ENCODE results near the gene AFAP1L1.

Gene AFAP1L1

DNA sequence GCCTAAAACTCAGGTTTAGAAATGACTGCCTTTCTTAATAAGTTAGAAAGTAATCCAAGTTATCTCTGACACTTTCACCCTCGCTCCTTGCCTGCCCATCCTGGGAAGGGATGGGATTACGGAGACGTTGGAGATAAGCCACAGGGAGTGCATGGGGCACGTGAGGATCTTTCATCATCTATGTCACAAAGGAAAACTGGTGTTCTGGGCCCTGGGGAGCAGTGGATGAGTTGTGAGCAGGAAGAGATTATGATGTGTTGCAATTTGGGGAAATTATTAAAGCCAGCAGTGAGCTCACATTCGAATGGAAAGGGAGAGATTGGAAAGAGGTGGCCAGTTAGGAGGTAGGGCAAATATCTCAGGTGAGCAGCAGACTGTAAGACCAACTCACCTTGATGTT is 12.8 kb downstream of the AFAP1L1 start:
- no peak for DNase-seq (ENCODE audit: low spot score)
- Mint-ChIP-seq H3K4me3 (no peak overlapping the region), H3K36me3 (ENCODE audit: low read depth) (no peaks in the 10 kb centered on the region), H3K9me3 (no peaks in the 10 kb centered on the region), H3K27me3 (ENCODE audit: low read depth) (peaks cover 12% of the 10 kb centered on the region), H3K4me1 (ENCODE audit: low read depth) (no peaks in the 10 kb centered on the region), H3K27ac (no peak overlapping the region)

DNA sequence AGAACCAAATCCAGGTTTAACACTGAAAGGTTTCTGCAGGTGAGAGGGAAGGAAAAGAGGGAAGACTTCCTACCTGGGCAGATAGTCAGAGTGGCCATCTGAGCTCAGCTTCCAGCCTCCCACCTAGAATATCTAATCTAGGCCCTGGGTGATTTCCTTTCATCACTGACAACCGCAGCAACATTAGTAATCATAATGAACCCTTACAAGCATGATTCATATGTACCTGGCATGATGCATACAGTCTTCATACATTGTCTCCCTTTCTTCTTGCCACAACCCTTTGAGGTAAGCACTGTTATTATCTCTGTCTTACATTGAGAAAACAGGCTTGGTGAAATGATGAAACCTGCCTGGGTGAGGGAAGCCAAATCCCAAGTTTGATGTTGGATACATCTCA is 13.5 kb downstream of the AFAP1L1 start:
- Mint-ChIP-seq H3K4me3 (no peak overlapping the region), H3K36me3 (ENCODE audit: low read depth) (no peaks in the 10 kb centered on the region), H3K27ac (no peak overlapping the region), H3K9me3 (no peaks in the 10 kb centered on the region), H3K27me3 (ENCODE audit: low read depth) (peaks cover 7% of the 10 kb centered on the region), H3K4me1 (ENCODE audit: low read depth) (no peaks in the 10 kb centered on the region)
- DNase-seq (ENCODE audit: low spot score), result no peak

DNA sequence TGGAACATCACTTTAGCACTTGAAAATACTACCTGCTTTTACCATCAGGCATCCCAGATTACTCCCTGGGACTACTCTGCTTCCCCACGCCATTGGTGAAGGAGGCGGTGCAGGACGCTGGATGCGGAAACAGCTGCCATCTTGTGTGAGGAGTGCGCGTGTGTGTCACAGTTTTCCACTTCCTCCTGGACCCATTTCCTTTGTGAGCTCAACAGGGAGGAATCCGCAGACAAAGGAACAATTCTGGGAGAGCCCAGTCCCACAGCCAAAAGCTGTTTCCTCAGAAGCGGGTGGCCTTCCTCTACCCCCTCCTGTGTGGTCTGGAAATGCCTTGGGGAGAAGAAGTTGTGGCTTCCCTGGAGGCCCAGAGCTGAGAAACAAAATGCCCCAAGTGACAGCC is 16.8 kb downstream of the AFAP1L1 start:
- Mint-ChIP-seq H3K4me3 (no peak overlapping the region), H3K9me3 (no peaks in the 10 kb centered on the region), H3K27me3 (ENCODE audit: low read depth) (peaks cover 8% of the 10 kb centered on the region), H3K4me1 (ENCODE audit: low read depth) (no peaks in the 10 kb centered on the region), H3K27ac (no peak overlapping the region), H3K36me3 (ENCODE audit: low read depth) (no peaks in the 10 kb centered on the region)
- no peak for DNase-seq (ENCODE audit: low spot score)

DNA sequence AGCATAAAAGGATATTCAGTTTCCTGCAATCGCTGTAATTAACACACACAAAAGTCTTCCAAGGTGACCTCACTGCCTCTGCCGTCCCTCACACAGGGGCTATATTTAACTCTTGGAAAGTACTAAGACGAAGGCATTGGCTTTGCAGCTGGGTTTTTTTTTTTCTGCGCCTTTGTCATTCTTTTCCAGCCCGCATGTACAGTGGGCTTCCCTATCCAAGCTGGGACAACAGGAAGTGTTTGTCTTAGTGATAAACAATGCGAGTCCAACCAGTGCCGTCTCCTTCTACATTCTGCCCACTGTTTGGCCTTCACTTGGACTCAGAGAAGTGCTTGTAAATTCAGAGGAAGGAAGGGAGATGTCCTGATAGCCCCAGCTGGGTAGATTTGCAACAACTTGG is 17.6 kb downstream of the AFAP1L1 start:
- no peaks in the 10 kb centered on the region for H3K9me3 Mint-ChIP-seq
- H3K4me3 Mint-ChIP-seq, result no peak overlapping the region
- H3K4me1 Mint-ChIP-seq (ENCODE audit: low read depth), result no peaks in the 10 kb centered on the region
- no peak for DNase-seq (ENCODE audit: low spot score)
- no peaks in the 10 kb centered on the region for H3K36me3 Mint-ChIP-seq (ENCODE audit: low read depth)
- peaks cover 4% of the 10 kb centered on the region for H3K27me3 Mint-ChIP-seq (ENCODE audit: low read depth)
- no peak overlapping the region for H3K27ac Mint-ChIP-seq

DNA sequence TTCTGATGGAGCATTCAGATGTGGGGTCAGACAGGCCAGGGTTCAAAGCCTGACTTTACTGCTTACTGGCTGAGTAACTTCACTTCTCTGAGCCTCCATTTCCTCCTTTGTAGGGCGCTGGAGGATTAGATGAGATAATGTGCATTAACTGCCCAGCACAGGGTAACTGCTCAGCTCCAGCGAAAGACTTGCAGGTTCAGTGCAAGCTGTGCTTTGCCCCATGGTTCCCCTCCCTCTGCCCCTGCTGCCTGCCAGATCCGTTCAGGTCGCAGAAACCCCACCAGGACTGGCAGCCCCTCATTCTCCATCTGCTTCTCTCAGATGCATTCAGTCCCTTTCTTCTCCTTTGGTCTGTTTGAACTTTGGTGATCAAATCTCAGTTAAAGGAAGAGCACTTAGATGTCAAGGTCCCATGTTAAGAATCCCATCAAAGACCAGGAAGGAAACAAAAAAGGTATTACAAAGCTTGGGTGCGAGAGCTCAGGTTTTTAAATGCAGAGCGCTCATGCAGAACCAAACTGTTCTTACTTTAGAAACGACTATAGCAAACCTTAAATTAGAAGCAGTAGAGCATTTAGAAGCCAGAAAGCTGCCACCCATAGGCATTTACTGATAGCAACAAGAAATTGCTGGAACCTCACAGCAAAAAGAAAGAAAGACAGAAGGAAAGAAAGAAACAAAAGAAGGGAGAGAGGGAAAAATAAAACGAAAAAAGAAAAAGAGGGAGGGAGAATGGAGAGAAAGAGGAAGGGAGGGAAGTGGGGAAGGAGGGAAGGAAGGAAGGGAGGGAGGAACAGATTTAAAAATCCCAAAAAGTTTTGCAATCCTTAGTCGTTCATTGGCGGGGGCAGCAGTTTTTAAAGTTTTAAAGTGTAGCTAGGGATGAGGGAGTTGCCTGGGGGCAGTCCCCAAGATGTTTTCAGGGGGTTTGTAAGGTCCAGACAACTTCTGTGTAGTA is 23.5 kb downstream of the AFAP1L1 start:
- Mint-ChIP-seq H3K4me3 (no peak overlapping the region), H3K27me3 (ENCODE audit: low read depth) (peaks cover 18% of the 10 kb centered on the region), H3K36me3 (ENCODE audit: low read depth) (no peaks in the 10 kb centered on the region), H3K9me3 (no peaks in the 10 kb centered on the region), H3K27ac (no peak overlapping the region), H3K4me1 (ENCODE audit: low read depth) (no peaks in the 10 kb centered on the region)
- DNase-seq (ENCODE audit: low spot score), result no peak

DNA sequence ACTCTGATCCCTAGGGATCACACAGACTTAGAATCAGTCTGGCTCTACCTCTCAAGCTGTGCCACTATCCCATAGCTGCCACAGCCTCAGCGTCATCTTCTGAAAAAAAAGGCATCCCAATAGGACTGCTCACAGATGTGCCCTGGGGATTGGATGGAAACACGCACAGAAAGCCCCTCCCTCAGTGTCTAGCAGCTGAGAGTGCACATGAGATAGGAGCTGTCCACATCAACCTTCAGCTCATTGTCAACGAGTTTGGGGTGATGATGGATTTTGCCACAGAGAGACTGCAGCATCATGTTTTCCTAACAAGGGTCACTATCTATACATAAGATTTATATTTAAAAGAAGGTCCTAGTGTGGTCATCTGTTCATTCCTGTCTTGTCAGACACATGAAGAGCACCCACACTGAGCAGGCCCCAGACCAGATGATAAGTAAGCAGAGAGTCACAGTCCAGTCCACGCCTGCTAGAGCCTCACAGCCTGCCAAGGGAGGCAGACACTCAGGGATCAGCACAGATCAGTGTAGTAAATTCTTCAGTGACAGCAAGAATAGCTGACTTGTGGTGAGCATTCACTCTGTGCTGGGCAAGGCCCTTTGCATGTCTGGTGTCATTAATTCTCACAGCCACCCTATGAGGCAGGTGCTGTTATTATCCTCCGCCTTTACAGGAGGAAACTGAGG is 25.8 kb downstream of the AFAP1L1 start:
- H3K4me1 Mint-ChIP-seq (ENCODE audit: low read depth), result no peaks in the 10 kb centered on the region
- no peak for DNase-seq (ENCODE audit: low spot score)
- H3K9me3 Mint-ChIP-seq, result no peaks in the 10 kb centered on the region
- H3K27me3 Mint-ChIP-seq (ENCODE audit: low read depth), result peaks cover 14% of the 10 kb centered on the region
- no peaks in the 10 kb centered on the region for H3K36me3 Mint-ChIP-seq (ENCODE audit: low read depth)
- H3K27ac Mint-ChIP-seq, result no peak overlapping the region
- H3K4me3 Mint-ChIP-seq, result no peak overlapping the region

DNA sequence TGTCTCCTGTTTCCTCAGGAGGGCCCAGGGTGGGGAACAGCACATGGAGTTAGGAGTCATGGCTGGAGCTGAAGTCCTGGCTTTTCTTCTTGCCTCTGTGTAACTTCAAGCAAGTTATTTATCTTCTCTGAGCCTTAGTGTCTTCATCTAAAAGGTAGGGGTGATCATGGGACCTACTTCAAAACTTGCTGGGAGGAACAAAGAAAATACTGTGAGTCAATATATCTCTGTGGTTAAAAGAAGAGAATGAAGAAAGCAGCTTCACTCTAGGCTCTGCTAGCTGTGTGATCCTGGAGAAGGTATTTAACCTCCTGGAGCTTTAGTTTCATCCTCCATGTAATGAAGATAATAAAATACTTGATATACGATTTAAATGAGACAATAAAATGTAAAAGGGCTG is 26.5 kb downstream of the AFAP1L1 start:
- no peak overlapping the region for H3K4me3 Mint-ChIP-seq
- H3K4me1 Mint-ChIP-seq (ENCODE audit: low read depth), result no peaks in the 10 kb centered on the region
- no peak overlapping the region for H3K27ac Mint-ChIP-seq
- no peaks in the 10 kb centered on the region for H3K9me3 Mint-ChIP-seq
- no peak for DNase-seq (ENCODE audit: low spot score)
- no peaks in the 10 kb centered on the region for H3K36me3 Mint-ChIP-seq (ENCODE audit: low read depth)
- H3K27me3 Mint-ChIP-seq (ENCODE audit: low read depth), result peaks cover 14% of the 10 kb centered on the region

DNA sequence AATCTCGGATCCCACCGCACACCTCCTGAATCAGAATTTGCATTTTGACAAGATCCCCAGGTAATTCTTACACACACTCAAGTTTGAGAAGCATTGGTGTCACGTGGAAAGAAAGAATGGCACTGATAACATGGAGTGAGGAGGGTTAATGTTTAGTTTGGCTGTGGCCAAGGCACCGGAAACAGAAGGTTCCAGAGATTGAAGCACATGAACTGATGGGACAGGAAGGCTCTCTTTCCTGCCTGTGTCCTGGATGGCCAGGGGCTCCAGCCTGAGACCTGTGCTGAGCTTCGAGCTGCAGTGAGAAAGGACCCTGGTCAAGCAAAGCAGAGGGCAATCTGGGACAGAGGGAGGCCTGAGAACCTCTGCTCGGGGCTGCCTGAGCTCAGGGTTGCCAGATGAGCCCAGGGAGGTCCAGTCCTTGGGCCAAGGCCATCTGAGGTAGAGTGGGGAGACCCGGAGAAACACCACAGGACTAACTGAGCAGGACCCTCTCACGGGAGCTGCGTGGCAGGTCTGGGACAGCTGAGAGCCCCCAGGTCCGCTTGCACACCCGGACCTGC is 27.3 kb downstream of the AFAP1L1 start:
- H3K4me3 Mint-ChIP-seq, result no peak overlapping the region
- no peaks in the 10 kb centered on the region for H3K36me3 Mint-ChIP-seq (ENCODE audit: low read depth)
- peaks cover 14% of the 10 kb centered on the region for H3K27me3 Mint-ChIP-seq (ENCODE audit: low read depth)
- H3K9me3 Mint-ChIP-seq, result no peaks in the 10 kb centered on the region
- DNase-seq (ENCODE audit: low spot score), result no peak
- no peaks in the 10 kb centered on the region for H3K4me1 Mint-ChIP-seq (ENCODE audit: low read depth)
- no peak overlapping the region for H3K27ac Mint-ChIP-seq

DNA sequence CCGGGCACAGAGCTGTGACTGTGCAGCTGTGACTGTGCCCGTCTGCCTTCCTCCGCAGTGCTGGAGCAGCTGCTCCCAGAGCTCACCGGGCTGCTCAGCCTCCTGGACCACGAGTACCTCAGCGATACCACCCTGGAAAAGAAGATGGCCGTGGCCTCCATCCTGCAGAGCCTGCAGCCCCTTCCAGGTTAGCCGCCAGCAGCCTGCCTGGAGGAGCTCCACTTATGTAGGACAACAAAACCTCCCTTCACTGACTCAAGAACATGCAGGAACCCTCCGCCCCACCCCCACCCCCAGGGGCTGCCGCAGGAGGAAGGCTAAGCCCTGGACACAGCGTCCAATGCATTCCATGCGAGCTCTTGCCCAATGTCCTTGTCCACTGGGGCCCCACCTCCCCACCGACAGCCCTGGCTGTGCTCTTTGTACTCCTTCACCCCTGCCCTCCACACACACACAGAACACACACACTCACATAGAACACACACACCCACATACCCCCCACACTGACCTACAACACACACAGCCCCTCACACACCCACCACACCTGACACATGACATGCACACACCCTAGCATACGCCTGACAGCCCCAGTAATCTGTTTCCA is 27.9 kb downstream of the AFAP1L1 start:
- H3K4me3 Mint-ChIP-seq, result no peak overlapping the region
- H3K27ac Mint-ChIP-seq, result no peak overlapping the region
- H3K4me1 Mint-ChIP-seq (ENCODE audit: low read depth), result no peaks in the 10 kb centered on the region
- H3K9me3 Mint-ChIP-seq, result no peaks in the 10 kb centered on the region
- peaks cover 14% of the 10 kb centered on the region for H3K27me3 Mint-ChIP-seq (ENCODE audit: low read depth)
- no peak for DNase-seq (ENCODE audit: low spot score)
- H3K36me3 Mint-ChIP-seq (ENCODE audit: low read depth), result no peaks in the 10 kb centered on the region

DNA sequence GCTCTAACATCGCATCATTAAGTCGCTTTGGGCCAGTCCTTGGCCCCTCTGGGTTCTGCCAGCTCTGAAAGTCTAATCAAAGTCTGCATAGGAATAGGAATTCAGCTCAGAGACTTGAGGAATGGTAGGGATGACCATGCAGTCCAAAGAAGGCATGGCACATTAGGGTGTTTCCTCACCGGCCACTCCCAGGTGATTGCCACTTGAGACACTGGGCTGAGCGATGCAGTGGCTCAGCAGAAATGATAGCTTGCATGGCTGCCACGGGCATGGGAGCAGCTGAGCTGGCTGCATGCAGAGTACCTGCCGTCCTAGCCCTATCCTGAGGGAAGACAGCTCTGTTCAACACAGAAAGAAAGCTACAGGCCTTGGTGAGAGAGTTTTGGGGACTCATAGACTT is 28.8 kb downstream of the AFAP1L1 start:
- DNase-seq (ENCODE audit: low spot score), result no peak

DNA sequence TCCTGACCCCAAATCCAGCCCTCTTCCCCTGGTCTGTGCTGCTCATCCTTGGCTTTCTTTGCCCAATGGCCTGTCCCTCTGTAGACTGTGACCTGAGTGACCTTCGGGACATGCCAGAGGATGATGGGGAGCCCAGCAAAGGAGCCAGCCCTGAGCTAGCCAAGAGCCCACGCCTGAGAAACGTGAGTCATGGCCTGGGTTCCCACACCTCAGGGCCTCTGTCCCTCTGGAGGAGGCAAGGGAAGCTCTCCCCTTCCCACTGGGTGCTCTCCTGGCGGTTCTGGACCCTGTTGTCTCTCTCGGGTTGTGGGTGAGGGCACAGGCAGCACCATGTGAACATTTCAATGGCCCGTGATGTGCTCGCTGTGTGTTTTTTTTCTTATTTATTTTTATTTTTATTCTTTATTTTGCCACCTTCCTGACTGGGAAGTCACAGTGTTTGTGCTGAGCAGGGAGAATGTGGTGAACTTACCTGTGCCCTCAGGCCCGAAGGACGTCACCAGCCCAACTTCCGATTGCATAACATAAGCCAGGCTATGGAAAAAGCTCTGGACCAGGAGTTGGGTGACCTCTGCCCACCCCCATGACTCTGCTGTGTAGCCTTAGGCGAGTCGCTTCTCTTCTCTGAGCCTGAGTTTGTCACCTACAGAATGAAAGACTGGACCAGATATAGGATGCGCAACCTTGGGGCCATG is 29.5 kb downstream of the AFAP1L1 start:
- H3K9me3 Mint-ChIP-seq, result no peaks in the 10 kb centered on the region
- no peaks in the 10 kb centered on the region for H3K4me1 Mint-ChIP-seq (ENCODE audit: low read depth)
- H3K36me3 Mint-ChIP-seq (ENCODE audit: low read depth), result no peaks in the 10 kb centered on the region
- peaks cover 3% of the 10 kb centered on the region for H3K27me3 Mint-ChIP-seq (ENCODE audit: low read depth)
- H3K27ac Mint-ChIP-seq, result no peak overlapping the region
- H3K4me3 Mint-ChIP-seq, result no peak overlapping the region
- no peak for DNase-seq (ENCODE audit: low spot score)

More for the DNA sequence above, 28.8 kb downstream of the AFAP1L1 start:
- H3K4me1 Mint-ChIP-seq (ENCODE audit: low read depth), result no peaks in the 10 kb centered on the region
- H3K36me3 Mint-ChIP-seq (ENCODE audit: low read depth), result no peaks in the 10 kb centered on the region
- peaks cover 6% of the 10 kb centered on the region for H3K27me3 Mint-ChIP-seq (ENCODE audit: low read depth)
- no peaks in the 10 kb centered on the region for H3K9me3 Mint-ChIP-seq
- H3K4me3 Mint-ChIP-seq, result no peak overlapping the region
- no peak overlapping the region for H3K27ac Mint-ChIP-seq

DNA sequence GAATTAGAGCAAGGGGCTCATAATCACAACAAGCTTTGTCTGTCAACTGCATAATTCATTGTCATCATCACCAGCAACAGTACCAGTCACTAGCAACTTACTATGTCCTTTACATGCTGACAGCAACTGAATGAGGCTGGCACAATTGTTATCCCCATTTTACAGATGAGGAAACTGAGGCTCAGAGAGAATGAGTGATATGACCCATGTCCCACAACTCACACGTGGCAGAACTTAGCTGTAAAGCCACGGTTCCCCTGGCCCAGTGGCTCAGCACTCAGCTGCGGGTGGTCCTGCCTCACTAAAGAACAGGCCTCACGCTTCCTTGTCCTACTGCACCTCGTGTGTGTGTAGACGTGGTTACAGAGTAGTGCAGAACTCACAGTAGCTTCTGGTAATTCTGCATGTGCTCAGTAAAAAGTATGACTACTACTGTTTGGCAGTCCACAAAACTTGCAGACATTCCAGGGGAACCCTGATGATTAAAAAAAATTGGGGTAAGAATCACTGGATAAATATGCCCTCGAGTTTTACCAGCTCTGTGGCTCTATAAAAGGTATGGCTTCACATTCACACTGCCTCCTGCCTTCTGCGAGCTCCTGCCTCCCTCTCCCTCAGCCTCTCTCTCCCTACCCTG is 30.2 kb downstream of the AFAP1L1 start:
- no peak for DNase-seq (ENCODE audit: low spot score)
- no peaks in the 10 kb centered on the region for H3K36me3 Mint-ChIP-seq (ENCODE audit: low read depth)
- no peaks in the 10 kb centered on the region for H3K27me3 Mint-ChIP-seq (ENCODE audit: low read depth)
- H3K9me3 Mint-ChIP-seq, result no peaks in the 10 kb centered on the region
- no peak overlapping the region for H3K27ac Mint-ChIP-seq
- H3K4me1 Mint-ChIP-seq (ENCODE audit: low read depth), result no peaks in the 10 kb centered on the region
- no peak overlapping the region for H3K4me3 Mint-ChIP-seq

DNA sequence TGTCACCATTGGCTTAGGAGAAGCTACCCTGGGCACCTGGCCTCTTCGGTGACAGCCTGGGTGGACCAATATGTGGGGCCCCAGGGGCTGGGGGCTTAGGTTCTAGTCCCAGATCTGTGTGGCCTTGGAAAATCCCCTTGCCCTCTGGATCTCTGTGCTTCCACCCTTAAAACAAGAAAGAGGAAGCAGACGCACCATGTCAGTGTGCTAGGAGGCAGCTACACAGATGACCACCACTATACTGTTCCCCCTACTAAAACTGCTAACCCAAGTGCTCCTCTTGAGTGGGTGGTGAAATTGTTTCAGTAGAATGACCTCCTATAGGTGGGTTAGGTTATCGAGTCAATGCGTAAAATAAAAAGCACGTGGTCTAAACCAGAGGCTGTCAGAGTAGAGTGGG is 31.0 kb downstream of the AFAP1L1 start:
- Mint-ChIP-seq H3K4me1 (ENCODE audit: low read depth) (no peaks in the 10 kb centered on the region), H3K9me3 (no peaks in the 10 kb centered on the region), H3K27me3 (ENCODE audit: low read depth) (no peaks in the 10 kb centered on the region), H3K27ac (no peak overlapping the region), H3K4me3 (no peak overlapping the region), H3K36me3 (ENCODE audit: low read depth) (no peaks in the 10 kb centered on the region)
- no peak for DNase-seq (ENCODE audit: low spot score)

Measured in T-helper 2 cell treated with Interferon-gamma antibody and Interleukin-4, amounts not matched to agents 5 μg/mL and 100 μg/mL, for 36 hours (primary cell).